GM08714 (cell line): ENCODE results near the gene TRIM63.

Experiments
- H3K4me3 ChIP-seq: fragments of 200-500 bp; sonication (Bioruptor generic); 2 replicates; pipeline ENCODE4 v1.5.1; 2014; ENCODE audit warnings: mild to moderate bottlenecking, low read length, inconsistent platforms
- ZNF274 ChIP-seq: IDR thresholded peaks from 2 replicates; pipeline ENCODE4 v1.6.1; 2012; ENCODE audit warnings: mild to moderate bottlenecking, low read depth, low read length

Gene TRIM63

DNA sequence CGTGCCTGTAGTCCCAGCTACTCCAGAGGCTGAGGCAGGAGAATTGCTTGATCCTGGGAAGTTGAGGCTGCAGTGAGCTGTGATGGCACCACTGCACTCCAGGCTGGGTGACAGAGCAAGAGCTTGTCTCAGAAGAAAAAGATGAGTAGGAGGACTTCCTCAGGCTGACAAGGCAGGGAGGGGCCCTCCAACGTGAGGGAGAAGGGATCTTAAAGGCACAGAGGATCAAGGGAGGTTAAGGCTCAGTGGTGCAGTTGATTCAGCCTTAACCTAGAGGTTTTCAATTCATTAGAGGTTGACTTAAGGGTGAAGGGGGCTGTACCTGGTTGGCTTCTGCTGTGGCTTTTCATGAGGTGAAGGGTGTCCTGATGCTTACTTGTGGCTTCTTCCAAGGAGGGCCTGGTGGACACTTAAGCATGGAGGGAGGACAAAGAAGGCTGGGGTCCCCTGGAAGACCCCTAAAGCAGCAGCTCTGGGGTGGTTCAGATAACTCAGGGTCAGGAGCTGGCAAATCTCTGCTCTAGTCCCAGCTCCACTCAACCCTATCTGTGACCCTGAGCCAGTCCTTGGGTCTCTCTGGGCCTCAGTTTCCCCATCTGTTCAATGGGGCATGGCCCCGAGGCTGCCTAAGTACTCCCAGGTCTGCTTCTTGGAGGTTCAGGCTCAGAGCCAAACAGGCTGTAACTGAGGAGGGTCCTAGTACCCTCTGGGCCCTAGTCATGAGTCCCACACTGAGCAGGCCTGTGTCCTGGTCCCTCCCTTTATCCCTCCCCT, 39.5 kb downstream of the TRIM63 start:
- no peak for TF ChIP-seq ZNF274

DNA sequence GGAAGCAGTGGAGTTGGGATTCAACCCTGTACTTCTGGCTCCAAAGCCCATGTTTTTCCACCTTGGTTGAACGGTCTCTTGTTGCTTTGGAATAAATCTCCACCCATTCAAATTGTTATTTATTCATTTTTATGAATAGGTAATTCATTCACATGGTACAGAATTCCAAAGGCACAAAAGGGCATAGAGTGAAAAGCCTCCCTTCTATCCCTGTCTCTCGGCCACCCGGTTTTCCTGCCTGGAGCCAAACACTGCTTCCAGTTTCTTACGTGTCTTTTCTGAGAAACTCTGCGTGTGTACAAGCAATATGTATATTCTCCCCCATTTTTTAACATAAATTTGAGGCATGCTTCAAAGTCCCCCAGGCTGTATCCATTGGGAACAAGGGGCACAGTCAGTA, 41.9 kb downstream of the TRIM63 start:
- H3K4me3 ChIP-seq, result no peak overlapping the region
- no peak for TF ChIP-seq ZNF274

More for the DNA sequence above, 39.5 kb downstream of the TRIM63 start:
- H3K4me3 ChIP-seq, result no peak overlapping the region

DNA sequence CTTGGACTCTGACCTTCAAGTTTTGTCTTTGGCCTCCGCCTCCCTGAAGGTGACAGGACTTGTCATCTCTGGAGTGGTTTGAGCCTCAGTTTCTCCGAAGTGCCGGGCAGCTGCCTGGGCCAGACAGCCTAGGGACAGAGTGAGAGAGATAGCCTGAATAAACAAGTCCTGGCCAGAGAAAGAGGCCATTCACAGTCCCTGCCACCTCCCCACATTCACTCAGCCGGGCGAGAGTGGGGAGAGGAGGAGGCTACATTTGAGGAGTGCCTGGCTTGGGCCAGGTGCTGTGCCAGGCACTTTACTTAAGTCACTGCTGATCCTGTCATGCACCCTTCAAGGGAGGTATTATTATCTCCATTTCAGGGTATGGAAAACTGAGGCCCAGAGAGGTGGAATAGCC, 42.4 kb downstream of the TRIM63 start:
- no peak overlapping the region for H3K4me3 ChIP-seq
- TF ChIP-seq ZNF274, result no peak

DNA sequence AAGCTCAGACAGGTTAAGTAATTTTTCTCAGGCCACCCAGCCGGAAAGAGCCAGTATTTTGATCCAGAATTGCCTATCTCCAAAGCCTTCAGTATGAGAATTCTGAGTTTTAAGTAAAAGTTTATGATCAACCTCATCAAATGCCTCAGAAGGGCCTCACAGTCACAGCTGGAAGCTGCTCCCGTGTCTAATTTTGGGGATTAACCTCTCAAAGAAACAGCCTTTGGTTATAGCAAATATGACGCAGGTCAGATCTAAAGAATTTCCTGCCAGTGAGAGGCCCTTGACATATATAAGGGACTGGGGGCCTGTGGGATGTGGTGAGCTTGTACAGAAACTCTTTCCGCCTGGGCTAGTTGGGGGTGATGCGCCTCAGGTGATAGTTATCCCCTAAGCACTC, 43.6 kb downstream of the TRIM63 start:
- no peak for TF ChIP-seq ZNF274
- no peak overlapping the region for H3K4me3 ChIP-seq

DNA sequence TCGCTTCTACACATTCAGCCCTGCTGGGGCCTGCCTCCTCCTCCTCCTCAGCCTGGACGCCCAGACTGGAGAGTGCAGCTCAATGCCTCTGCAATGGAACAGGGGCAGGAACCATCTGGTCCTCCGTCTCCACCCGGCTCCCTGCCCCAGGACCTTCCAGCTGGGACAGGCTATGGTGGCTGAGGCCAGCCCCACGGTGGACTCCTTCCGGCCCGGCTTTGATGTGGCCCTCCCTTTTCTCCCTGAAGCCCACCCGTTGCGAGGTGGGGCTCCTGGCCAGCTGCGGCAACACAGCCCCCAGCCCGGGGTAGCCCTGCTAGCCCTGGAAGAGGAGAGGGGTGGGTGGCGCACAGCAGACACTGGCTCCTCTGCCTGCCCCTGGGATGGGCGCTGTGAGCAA, 44.4 kb downstream of the TRIM63 start:
- no peak overlapping the region for H3K4me3 ChIP-seq
- no peak for TF ChIP-seq ZNF274

DNA sequence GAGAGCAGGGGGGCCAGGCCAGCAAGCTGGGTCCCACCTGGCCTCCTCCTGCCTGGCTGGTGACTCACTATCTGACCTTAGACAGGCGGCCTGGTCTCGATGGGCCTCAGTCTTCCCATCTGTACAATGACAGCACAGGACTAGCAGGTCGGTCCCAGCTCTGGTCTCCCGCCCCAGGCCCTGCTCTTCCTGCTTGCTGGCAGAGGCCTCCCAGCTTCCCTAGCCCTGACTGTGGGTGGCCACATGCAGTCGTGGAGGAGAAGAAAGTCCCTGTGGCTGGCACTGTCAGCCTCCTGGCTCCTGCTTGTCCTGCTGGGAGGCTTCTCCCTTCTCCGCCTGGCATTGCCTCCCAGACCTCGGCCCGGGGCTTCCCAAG, 45.0 kb downstream of the TRIM63 start:
- no peak for TF ChIP-seq ZNF274
- H3K4me3 ChIP-seq, result no peak overlapping the region

DNA sequence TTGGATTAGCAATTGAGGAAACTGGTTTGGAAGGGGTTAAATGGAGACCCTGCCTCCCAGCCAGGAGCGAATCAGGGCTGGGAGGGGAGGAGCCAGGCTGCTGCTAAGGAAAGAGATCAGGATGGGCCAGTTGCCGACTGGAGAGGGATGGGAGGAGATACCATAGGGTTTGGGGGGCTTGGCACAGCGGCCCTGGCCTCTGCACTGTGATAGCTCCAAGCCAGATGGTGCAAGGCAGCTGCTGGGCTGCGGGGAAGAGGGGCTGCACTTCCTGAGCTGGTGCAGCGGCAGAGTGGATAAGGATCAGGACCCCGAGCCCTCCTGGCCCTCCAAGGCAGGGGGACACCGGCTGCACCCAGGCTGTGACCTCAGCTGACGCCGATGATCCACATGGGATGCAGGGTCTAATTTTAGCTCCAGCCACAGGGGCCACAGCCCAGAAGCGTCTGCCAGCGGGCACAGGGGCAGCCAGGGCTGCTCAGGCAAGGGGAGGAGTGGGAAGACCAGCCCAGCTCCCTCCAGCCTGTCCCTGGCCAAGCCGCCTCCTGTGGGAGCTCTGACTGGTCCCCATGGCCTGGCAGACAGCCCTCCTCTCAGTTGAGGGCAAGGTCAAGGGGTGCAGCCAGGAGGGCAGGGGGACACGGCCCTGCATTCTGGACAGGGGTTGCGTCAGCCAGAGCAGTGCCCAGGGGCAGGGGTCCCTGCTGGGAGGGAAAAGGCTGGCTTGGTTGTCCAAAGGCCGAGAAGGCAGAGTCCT, 45.6 kb downstream of the TRIM63 start, which contains the start of gene EXTL1:
TSS of gene EXTL1 (plus strand) at position 129 of the 757 bp plus-strand sequence. CDS start 872 bp downstream, outside the sequence.
- TF ChIP-seq ZNF274, result no peak
- H3K4me3 ChIP-seq, result no peak within 1 kb of the TSS

DNA sequence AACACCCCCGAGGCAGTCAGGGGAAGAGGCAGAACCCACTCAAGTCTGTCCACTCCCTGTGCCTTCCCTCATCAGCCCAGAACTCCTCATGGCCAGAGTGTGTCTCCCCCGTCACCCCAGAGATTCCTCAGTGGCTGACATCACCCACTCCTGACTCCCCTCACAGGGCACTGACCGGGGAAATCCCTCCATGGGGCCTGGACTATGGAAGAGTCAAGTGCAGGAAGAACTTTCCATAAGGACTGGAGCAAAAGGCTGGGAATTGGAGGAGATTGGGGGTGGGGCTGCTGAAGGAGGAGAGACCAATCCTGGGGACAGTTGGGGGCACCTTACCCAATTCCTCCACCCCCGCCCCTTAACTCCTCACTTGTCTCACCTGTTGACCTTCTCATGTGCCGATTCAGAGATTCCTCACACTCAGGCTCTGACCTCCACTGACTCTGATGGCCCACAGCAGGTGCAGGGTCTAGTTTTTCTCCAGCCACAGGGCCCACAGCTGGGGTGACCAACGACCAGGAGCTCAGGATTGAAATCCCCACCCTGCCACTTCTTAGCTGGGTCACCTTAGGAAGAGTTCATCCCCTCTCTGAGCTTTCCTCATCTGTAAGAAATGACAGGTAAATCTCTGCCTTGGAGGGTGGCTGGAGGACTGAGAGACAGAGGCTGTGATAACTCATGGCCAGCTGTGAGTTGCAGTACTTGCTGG, 46.3 kb downstream of the TRIM63 start:
- TF ChIP-seq ZNF274, result no peak
- H3K4me3 ChIP-seq, result no peak overlapping the region

DNA sequence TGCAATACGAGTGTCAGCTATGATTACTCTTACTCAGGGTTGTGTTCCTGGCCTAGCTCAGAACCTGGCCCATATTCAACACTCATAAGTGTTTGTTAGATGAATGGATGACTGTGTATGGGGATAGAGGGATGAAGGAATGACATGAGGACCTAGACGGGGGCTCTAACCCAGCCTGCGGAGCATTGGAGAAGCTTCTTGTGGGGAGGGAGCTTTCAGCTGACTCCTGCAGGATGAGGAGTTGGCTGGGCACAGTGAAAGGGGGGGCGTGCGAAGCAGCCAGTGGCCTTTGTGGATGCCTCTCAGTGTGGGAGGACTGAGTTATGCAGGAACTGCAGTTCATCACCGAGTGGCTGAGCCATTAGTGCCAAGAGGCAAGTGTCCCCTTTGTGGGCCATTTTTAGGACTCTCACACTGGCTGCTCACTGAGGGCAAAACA, 47.1 kb downstream of the TRIM63 start:
- H3K4me3 ChIP-seq, result no peak overlapping the region
- no peak for TF ChIP-seq ZNF274

DNA sequence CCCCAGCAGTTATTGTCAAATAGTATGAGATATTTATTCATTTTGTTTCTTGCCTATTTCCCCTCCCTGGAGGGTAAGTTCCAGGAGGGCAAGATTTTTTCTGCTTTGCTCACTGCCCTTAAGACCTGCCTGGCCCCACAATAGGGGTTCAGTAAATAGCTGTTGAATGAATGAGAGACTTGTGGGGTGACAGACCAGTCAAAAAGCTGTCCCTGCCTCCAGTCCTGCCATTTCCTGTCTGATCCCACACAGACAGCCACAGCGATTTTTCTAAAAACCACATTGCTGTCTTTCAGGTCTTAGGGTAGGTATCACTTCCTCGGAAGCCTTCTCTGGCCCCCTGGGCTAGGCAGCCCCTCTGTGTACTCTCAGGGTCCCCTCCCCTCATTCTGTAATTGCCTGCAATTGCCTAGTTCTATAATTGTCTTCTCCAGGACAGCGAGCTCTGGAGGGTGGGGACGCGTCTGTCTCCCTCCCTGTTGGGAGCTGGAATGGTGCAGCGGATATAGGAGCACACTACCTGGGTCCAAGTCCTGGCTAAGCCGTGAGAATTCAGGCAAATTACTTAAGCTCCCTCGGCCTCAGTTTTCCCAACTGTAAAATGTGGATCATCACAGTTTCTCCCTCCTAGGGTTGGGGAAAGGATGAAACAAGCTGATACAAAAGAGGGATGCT, 47.7 kb downstream of the TRIM63 start:
- H3K4me3 ChIP-seq, result no peak overlapping the region
- no peak for TF ChIP-seq ZNF274

DNA sequence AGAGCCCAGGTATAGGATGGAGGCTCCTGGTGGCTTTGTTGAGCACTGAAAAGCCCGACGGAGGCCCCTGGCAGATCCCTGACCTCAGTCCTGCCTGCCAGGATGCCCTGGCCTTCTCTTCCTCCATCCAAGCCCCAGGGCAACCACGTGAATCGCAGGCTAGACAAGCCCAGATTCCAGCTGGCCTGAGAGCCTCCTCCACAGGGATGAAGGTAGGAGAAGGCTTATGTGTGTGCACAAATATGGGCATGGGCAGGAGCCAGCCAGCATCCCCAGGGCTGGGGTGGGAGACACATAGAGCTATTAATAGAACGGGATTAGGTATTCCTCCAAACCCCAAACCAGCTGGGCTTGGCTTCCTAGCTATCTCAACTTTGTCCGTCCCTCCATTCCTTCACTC, 49.8 kb downstream of the TRIM63 start:
- no peak overlapping the region for H3K4me3 ChIP-seq
- TF ChIP-seq ZNF274, result no peak

DNA sequence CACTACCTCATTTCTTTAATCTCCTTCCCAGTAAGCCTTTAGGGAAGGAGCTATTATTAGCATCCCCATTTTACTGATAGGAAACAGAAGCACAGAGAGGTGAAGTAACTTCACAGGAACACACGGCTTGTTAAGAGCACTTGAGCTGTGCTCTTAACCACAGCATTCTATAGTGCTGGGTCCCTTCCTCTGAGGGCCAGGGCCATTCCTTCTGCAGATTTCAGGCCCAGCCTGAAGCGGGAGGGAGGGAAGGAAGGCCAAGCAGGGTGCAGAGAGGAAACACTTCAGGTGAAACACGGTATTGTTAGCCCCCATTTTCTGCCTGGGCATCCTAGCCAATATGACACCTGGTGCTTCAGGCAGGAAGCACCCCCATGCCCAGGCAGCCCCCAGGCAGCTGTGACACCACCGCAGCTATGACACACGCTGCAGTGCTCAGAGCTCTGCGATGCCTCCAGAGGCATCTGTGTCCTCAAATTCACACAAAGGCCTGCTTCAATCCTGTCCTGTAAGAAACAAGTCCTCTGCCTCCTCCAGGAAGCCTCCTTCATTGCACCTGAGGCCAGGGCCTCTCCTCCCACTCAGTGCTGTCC, 50.4 kb downstream of the TRIM63 start:
- no peak overlapping the region for H3K4me3 ChIP-seq
- TF ChIP-seq ZNF274, result no peak

DNA sequence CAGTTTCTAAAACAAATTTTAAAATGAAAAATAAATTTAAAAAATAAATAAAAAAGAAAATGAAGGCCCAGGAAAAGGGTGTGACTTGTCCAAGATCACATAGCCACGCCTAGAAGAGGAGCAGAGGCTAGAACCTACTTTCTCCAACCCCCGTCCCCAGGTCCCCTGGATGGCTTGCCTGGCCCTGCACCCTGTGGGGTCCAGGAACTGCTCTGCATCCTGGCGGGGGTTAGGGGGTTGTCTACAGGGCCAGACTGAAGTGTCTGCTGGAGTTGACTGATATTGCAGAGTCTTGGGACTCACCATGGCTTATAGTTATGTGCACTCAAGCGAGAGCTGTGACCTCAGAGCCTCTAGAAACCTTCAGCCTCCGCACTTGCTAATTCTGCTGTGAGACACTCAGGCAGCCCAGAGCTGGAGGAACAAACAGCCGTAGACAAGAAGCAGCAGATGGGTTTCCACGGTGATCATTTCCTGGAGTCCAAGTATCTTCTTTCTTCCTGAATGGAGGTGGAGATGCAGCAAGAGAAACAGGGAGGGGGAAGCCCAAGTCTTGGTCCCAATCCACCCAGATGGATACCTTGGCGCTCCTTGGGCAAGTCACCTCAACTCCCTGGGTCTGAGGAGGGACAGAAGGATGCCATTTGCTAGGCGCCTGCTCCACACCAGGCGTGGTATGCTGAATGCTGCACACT, 51.0 kb downstream of the TRIM63 start:
- no peak for TF ChIP-seq ZNF274
- H3K4me3 ChIP-seq, result no peak overlapping the region
